HG03095 (cell line): Measurements from ENCODE around the gene BICRA.
"Not testable (repeated sequence)": the region's sequence is repeated elsewhere in the genome, so short reads cannot be mapped to it uniquely, and the experiment has no call there.

Source experiments
- ATAC-seq: cut with Tn5 transposase; IDR thresholded peaks from one replicate; pipeline ENCODE4 v1.9.1; 2021; ENCODE audit warnings: moderate library complexity; ENCODE audit not compliant: unreplicated experiment

Gene BICRA

GRCh38 chr19:47711652-47712242 is 102.8 kb downstream of the BICRA start:
- ATAC-seq, result no peak

- ATAC-seq, result no peak
Measured at GRCh38 chr19:47713046-47714021, 104.4 kb downstream of the BICRA start, which contains the start of gene EHD2. EHD2 (plus strand) TSS chr19:47713422; CDS start chr19:47716613, 3,191 bp downstream.

- no peak for ATAC-seq
Measured at GRCh38 chr19:47714339-47714738, 105.4 kb downstream of the BICRA start.

- not testable (repeated sequence) for ATAC-seq
Measured at GRCh38 chr19:47714855-47715254, 105.9 kb downstream of the BICRA start.

- ATAC-seq, result no peak
Measured at GRCh38 chr19:47716270-47716937, 107.5 kb downstream of the BICRA start.

- ATAC-seq, result not testable (repeated sequence)
Measured at GRCh38 chr19:47718415-47719046, 109.6 kb downstream of the BICRA start.

GRCh38 chr19:47719047-47719859 is 110.3 kb downstream of the BICRA start:
- ATAC-seq, result no peak

GRCh38 chr19:47720669-47721422 is 111.9 kb downstream of the BICRA start:
- no peak for ATAC-seq

- ATAC-seq, result no peak
Measured at GRCh38 chr19:47723581-47723940, 114.6 kb downstream of the BICRA start.

GRCh38 chr19:47725759-47726401 is 116.9 kb downstream of the BICRA start:
- ATAC-seq, result no peak

GRCh38 chr19:47726467-47726866 is 117.5 kb downstream of the BICRA start:
- no peak for ATAC-seq

GRCh38 chr19:47728295-47728694 is 119.4 kb downstream of the BICRA start:
- ATAC-seq, result not testable (repeated sequence)

GRCh38 chr19:47729468-47729798 is 120.5 kb downstream of the BICRA start:
- no peak for ATAC-seq

- no peak for ATAC-seq
Measured at GRCh38 chr19:47729799-47730520, 121.0 kb downstream of the BICRA start.

GRCh38 chr19:47730521-47730889 is 121.6 kb downstream of the BICRA start:
- ATAC-seq, result no peak

GRCh38 chr19:47730910-47731309 is 122.0 kb downstream of the BICRA start:
- no peak for ATAC-seq

GRCh38 chr19:47735131-47735530 is 126.2 kb downstream of the BICRA start:
- ATAC-seq, result no peak

GRCh38 chr19:47740866-47741519 is 132.1 kb downstream of the BICRA start:
- no peak for ATAC-seq
